SK-N-DZ (cell line): ENCODE results near the gene EFCAB9.
"Not testable (repeated sequence)": the region's sequence is repeated elsewhere in the genome, so short reads cannot be mapped to it uniquely, and the experiment has no call there.

Experiments
- DNase-seq: peaks from one replicate; pipeline ENCODE4 v3.0.0-alpha.2; 2015; ENCODE audit warnings: low spot score

Gene EFCAB9

GRCh38 chr5:172188033-172188892 is 5.7 kb upstream of the EFCAB9 start, which contains the start of gene STK10:
STK10 (minus strand) TSS chr5:172188224; CDS start chr5:172188042, 182 bp downstream.
- peak; percentile 91 for DNase-seq

- peak; percentile 66 for DNase-seq
Observed at GRCh38 chr5:172188893-172189692, 4.9 kb upstream of the EFCAB9 start.

GRCh38 chr5:172189693-172190296 is 4.2 kb upstream of the EFCAB9 start:
- no peak for DNase-seq

GRCh38 chr5:172194985-172195774 is 1.2 kb downstream of the EFCAB9 start:
- no peak for DNase-seq

GRCh38 chr5:172197775-172198174 is 3.8 kb downstream of the EFCAB9 start:
- not testable (repeated sequence) for DNase-seq

GRCh38 chr5:172199446-172199845 is 5.5 kb downstream of the EFCAB9 start:
- no peak for DNase-seq

- DNase-seq: no peak
Observed at GRCh38 chr5:172200476-172200875, 6.5 kb downstream of the EFCAB9 start.

GRCh38 chr5:172205984-172206383 is 12.0 kb downstream of the EFCAB9 start:
- DNase-seq: not testable (repeated sequence)

- DNase-seq: no peak
Observed at GRCh38 chr5:172207511-172207910, 13.5 kb downstream of the EFCAB9 start.

GRCh38 chr5:172209714-172210113 is 15.7 kb downstream of the EFCAB9 start:
- no peak for DNase-seq

- no peak for DNase-seq
Observed at GRCh38 chr5:172211676-172212075, 17.7 kb downstream of the EFCAB9 start.

GRCh38 chr5:172213126-172213525 is 19.2 kb downstream of the EFCAB9 start:
- DNase-seq: no peak

GRCh38 chr5:172216345-172216744 is 22.4 kb downstream of the EFCAB9 start:
- DNase-seq: no peak

- DNase-seq: peak; percentile 53
Observed at GRCh38 chr5:172219296-172219695, 25.3 kb downstream of the EFCAB9 start.

- DNase-seq: no peak
Observed at GRCh38 chr5:172223901-172224873, 30.2 kb downstream of the EFCAB9 start.

- no peak for DNase-seq
Observed at GRCh38 chr5:172224996-172225395, 31.0 kb downstream of the EFCAB9 start.

GRCh38 chr5:172229904-172230303 is 35.9 kb downstream of the EFCAB9 start:
- no peak for DNase-seq

- no peak for DNase-seq
Observed at GRCh38 chr5:172234031-172234430, 40.1 kb downstream of the EFCAB9 start.

GRCh38 chr5:172235132-172235780 is 41.3 kb downstream of the EFCAB9 start:
- no peak for DNase-seq
